ENCODE results near the gene RHOB.
"Not testable (repeated sequence)": the region's sequence is repeated elsewhere in the genome, so short reads cannot be mapped to it uniquely, and the experiment has no call there.

The RHOB gene

DNA sequence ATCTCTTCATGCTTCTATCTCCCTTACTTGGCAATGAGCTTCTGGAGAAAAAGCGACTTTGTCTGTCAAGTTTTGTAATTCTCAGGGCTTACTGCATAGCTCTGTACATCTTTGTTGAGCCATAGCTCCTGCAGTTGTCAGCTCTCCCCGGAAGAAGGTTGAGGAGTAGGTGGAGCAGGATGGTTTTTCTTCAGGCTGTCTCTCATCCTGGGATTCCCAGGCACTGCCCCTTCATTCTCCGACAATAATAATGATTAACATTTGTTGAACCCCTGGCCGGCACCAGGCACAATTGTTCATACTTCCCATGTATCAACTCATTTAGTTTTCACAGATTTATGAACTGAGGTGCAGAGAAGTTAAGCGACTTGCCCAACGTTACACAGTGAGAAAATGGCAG, 23.5 kb upstream of the RHOB start:
- no peak for DNase-seq

DNA sequence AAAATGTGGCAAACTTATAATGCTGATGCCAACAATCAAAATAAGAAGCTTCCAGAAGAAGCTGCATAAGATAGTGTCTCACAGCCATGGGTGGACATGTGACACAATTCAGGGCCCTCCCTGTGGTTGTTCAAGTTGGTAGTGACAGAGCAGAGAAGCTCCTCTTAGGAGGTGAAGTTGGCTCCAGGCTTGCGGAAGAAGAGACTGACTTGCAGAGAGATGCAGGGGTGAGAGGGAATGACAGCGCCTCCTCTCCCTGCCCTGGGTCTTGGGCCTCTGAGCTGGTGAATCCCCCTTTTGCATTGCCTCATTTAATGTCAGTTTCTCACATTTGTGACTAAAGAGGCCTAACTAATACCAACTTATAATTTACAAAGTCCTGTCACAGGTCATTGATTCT, 23.0 kb upstream of the RHOB start:
- DNase-seq = no peak

DNA sequence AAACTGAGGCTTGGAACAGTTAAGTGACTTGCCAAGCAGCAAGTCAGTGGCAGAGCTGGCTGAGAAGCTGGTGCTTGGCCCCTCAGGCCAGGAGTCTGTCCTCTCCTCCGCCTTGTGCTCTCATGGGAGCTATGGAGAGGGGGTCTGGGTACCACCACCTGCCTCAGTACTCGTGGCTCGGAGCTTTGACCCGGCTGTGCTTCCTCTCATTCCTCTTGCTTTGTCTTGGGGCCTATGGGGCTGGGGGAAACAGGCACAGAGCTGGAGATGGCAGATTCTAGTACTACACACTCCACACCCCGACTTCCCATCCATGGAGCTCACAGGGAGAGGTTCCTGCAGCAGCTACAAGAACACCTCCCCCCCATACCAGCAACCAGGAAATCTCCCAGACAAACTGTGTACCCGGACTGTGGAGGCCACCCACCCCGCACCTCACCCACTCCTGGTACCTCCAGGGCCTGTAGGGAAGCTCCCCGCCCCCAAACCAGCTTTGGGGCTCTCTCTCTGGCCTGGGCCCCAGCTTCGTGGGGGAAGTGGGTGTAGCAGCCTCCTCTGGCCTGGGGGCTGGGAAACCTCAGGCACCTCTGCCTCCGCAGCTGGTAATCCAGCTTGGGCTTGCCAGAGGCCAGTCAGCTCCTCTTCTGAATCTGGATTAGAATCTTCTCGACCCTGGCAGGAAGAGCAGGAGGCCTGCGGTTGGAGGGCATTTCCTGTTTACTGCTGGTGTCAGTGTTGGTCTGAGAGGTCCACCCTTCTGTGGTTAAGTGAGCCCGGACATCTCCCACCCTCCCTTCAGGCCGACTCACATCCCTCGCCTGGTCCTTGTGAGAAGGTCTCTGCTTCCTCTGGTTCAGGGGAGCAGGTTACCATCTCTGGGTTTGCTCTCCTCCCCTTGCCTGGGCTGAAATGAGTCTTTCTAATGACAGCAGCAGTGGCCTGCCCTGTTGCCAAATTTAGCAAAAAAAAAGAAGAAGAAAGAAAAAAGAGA, 22.3 kb upstream of the RHOB start:
- DNase-seq = peak; percentile 51

DNA sequence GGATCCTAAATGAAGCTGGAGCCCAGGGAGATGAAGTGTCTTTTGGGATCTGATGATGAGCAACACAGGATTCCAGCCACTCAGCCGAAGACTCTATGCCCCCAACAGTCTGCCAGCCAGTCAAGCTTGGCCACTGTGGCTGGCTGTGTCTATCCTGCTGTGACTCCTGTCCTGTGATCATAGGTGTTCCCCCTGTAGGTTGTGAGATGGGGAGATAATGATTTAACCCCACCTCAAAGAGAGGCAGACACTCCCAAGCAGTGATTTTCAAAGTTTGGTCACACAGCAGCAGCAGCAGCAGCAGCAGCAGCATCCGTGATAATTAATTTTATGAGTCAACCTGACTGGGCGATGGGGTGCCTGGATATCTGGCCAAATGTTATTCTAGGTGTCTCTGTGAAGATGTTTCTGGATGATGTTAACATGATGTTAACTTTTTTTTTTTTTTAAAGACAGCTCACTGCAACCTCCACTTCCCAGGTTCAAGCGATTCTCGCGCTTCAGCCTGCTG, 21.4 kb upstream of the RHOB start:
- DNase-seq = no peak

DNA sequence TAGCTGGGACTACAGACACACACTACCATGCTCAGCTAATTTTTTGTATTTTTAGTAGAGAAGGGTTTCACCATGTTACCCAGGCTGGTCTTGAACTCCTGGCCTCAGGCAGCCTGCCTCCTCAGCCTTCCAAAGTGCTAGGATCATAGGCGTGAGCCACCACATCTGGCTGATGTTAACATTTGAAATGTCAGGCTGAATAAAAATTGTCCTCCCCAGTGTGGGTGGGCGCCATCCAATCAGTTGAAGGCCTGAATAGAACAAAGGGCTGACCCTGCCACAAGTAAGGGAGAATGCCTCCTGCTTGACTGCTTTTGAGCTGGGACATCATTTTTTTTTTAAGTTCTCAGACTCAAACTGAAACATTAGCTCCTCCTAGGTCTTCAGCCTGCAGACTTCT, 21.0 kb upstream of the RHOB start:
- no peak for DNase-seq

DNA sequence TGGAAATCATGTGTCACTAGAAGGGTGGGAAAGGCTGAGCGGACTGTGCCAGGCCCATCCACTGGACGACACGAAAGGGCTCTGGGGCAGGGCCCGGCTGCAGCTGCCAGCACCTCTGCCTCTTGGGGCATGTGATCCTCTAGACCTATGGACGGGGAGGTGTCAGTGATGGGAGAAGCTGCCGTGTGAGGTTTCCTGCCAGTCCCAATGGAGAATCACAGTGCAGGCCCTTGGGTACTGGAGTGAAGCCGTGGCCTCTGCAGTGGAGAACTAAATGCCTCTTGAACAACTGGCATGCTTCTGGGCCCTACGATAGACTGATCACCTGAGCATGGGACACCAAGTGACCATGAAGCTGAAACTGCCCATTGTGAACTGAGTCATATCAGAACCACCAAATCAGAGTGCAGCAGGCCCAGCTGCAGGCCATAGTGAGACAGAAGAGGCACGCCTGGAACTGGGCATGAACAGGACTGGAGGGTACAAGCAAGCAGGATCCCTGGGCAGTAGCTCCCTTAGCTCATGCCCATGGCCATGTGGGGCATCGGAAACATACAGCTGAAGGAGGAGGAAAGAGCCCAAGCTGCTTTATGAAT, 18.8 kb upstream of the RHOB start:
- no peak for DNase-seq

DNA sequence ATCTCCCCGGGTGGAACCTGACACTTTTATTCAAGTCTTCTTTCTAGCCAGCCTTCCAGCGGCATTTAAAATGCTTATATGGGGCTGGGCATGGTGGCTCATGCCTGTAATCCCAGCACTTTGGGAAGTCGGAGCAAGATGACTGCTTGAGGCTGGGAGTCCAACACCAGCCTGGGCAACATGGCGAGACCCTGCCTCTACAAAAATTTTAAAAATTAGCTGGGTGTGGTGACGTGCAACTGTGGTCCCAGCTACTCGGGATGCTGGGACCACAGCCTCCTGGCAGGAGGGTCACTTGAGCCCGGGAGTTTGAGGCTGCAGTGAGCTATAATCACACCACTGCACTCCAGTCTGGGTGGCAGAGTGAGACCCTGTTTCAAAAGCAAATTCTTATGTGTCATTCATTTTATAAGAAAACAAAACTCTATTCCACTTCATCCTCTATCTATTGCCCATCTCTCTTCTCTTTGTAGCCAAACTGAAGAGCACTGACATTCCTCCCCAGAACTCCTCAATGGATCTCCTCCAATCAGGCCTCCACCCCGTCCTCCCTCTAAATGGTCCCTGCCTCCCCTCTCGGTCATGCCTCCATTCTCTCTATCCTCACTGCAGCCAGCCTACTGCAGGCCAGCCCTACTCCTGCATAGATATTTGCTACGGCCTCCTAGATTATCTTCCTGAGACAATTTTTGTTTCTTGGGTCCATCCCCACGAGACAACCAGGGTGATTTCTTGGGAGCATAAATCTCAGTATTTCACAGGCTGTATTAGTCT, 18.0 kb upstream of the RHOB start:
- DNase-seq = no peak

DNA sequence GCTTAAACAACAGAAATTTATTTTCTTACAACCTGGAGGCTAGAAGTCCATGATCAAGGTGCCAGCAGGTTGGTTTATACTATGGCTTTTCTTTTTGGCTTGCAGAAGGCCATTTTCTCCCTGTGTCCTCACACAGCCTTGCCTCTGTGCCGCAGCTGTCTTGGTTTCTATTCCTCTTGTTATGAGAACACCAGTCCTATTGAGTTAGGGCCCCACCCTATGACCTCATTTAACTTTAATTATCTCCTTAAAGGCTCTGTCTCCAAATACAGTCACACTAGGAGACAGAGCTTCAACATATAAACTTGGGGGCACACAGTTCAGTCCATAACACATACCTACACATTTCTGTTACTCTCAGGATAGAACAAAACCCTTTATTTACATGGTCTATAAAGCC, 17.3 kb upstream of the RHOB start:
- DNase-seq = no peak

DNA sequence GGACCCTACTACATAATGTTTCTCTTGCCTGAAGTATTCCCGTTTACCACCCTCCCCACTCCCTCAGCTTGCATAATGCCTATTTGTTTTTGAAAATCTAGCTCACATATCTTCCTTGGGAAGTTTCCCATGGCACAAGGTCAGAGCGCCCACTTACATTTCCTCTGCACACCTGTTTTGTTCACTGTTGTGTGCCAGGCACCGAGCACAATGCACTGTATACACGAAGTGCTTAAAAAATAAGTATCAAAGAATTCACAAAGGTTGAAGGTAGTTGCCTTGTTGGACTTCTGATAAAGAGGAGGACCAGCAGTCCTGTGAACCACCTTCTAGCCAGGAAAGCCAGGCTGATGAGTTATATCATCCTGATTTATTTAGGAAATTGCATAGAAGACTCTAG, 16.8 kb upstream of the RHOB start:
- DNase-seq = no peak

DNA sequence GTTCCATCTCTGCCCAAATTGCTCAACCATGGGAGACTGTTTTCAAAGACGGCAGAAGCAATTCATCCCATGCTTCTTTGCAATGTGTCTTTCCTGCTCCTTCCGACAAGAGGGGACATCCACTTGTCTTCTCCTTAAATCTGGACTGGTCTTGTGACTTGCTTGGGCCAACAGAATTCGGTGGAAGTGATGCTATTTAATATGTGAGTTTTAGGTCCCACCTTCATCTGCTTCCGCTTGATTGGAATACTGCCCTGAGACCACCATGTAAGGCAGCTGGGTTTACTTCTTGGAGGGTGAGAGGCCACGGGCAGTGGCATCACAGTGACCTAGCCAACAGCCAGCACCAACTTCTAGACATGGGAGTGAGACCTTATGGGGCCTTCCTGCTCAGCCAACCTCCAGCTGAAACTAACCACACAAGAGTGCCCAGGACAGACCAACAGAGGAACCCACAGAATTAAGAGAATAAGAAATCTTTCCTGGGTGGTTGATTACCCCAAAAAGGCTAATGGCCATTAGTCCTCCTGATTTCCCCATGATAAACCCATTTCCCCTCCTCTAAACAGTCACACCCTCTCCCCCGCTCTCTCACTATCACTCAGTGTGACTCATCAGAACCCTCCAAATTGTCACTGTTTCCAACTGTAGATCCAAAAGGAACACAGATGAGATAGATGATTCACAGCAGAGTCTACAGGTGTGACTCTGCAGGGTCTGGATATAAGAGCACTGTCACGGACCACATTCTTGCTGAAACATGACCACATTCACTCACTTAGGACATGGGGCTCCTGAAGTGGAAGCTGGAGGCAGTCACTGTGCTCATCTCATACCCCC, 16.2 kb upstream of the RHOB start:
- DNase-seq = peak; percentile 78

DNA sequence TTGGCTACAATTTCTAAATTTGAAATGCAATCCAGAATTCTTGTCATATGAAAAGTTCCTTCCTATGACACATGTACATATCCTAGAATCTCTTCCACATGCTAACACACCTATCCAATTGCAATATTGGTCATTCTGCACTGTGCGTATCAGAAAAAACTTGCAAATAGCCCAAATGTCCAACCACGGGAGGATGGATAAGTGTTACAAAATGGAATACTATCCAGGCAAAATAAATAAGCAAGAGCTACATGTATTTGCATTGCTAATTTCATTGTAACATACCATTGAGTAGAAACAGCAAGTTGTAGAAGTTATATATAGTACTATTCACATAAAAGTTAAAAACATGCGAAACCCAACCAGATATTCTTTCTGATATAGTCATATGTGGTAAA, 15.6 kb upstream of the RHOB start:
- no peak for DNase-seq

DNA sequence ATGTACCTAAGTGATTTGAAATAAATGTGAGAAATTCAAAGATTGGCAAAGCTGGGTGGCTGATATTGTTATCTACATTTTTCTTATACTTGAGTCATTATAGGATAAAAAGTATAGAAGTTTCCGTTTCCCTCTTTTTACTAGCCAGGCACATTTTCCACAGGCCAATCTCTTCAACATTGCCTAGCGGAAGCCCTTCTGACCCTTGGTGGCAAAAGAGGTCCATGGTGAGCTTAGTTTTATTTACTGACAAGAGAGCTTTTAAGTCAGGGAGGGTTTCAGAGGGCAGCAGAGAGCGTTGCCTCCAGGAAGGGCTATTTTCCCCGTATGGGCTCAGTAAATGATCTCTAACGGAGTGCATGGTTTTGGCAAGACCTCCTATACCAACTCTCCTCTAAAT, 15.1 kb upstream of the RHOB start:
- no peak for DNase-seq

DNA sequence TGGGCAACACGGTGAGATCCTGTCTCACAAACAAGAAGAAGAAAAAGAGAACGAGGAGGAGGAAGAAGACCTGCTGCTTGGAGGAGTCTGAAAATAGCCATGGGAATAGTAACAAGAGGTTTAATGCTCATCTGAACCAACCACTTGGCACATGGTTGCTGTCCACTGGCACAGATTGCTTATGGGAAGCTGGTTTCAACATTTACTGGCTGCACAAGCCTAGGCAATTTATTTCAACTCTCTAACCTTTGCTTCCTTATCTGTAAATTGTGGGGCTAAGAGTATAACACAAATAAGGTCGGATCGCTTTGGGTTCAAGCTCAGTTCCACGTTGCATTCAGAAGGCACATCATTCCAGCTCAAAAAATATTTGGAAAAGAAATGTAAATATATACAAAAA, 14.2 kb upstream of the RHOB start:
- DNase-seq = no peak

DNA sequence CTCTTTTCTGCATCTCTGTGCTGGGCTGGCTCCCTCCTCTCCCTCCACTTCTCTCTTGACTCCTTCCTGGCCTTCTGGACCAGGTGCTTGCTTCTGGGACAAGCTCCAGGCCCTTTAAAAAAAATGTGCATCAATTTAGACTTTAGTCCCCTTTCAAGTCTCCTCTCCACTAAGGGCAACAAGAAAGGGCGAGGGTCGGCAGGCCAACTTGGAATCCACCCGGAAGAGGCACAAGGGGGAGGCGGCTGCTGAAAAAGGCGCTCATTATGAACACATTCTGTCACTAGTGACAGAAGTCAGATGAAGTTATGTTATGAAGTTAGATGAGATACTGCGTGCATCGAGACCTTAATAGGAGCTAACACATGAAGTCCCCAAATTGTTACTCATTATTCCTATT, 13.6 kb upstream of the RHOB start:
- DNase-seq = no peak

DNA sequence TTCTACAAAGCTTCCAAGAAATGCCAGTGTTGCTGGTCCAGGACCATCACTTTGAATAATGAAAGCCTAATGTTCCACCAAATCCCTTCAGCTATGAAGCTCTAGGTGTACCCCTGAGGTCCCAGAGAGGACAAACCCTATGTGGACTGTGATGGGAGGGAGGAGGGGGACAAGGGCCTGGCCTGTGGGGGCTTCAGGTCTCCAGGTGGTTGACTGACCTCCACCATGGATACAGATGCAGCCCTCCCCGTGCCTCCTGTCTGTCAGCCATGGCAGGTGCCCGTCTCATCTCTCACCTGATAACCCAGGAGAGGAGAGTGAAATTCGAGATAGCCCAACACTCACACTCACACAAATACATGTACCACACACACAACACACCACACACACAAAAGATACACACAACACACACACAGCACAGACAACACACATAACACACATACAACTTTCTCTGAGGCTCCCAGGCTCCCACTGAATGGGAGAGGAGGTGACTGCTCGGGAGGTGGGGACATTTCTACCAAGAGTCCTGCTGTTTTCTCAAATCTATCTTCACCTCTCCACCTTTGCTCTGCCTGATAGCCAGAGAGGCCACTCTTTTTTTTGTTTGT, 12.8 kb upstream of the RHOB start:
- no peak for DNase-seq

DNA sequence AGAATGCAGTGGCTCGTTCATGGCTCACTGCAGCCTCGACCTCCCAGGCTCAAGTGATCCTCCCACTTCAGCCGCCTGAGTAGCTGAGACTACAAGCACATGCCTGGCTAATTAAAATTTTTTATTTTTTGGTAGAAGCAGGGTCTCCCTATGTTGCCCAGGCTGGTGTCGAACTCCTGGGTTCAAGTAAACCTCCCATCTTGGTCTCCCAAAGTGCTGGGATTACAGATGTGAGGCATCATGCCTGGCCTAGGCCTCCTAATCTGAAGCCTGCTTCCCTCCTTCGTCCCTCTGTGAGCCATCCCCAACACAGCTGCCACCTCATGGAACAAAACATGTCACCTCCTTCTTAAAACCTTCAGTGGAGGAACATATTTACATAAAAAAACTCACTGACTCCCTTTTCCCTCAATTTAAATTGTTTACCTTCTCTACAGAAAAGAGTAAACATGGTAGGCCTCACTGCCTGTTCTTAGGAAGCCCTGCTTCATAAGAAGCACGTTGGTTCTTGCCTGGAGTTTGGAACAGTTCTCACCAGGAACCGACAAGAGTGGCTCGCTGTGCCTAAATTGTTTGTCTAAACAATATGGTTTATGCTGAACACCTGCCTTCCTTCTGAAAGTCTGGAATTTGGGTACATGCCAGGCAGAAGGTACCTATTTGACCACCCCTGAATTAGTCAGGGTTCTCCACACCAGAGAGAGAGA, 12.1 kb upstream of the RHOB start:
- no peak for DNase-seq

DNA sequence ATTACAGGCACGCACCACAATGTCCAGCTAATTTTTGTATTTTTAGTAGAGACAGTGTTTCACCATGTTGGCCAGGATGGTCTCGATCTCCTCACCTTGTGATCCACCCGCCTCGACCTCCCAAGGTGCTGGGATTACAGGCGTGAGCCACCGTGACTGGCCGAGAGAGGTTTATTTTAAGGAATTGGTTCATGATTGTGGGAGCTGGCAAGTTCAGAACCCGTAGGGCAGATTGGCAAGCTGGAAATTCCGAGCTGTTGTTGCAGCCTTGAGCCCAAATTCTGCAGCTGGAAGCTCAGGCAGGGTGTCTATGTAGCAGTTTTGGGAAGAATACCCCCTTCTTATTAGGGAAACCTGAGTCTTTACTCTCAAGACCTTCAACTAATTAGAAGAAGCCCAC, 11.4 kb upstream of the RHOB start:
- not testable (repeated sequence) for DNase-seq

DNA sequence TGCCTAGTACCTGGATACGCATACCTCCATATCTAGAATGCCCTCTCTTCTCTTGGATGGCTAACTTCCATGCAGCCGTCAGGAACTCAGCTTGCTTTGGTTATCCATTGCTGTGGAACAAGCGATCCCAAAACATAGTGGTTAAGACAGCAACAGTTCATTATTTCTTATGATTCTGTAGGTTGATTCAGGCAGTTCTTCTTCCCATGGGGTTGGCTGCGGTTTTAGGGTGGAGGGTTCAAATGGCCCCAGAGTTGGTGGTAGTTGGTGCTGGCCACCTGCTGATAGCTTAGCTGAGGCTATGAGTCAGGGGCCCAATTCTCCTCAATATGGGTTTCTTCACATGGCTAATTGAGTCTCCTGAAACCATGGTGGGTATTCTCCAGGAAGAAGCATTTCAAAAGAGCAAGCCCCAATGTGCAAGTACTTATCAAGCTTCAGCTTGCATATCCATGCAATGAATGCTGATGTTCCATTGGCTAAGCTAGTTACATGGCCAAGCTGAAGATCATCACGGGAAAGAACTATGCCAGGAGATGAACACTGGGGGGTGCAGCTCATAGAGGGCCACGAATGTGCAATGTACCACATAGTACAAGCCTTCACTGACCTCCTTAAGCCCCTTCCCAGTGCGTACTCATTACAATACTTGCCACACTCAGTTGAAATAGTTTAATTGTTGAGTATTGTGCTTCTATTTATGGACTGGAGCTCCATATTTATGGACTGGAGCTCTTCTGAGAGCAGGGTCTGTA, 10.0 kb upstream of the RHOB start:
- DNase-seq = no peak

DNA sequence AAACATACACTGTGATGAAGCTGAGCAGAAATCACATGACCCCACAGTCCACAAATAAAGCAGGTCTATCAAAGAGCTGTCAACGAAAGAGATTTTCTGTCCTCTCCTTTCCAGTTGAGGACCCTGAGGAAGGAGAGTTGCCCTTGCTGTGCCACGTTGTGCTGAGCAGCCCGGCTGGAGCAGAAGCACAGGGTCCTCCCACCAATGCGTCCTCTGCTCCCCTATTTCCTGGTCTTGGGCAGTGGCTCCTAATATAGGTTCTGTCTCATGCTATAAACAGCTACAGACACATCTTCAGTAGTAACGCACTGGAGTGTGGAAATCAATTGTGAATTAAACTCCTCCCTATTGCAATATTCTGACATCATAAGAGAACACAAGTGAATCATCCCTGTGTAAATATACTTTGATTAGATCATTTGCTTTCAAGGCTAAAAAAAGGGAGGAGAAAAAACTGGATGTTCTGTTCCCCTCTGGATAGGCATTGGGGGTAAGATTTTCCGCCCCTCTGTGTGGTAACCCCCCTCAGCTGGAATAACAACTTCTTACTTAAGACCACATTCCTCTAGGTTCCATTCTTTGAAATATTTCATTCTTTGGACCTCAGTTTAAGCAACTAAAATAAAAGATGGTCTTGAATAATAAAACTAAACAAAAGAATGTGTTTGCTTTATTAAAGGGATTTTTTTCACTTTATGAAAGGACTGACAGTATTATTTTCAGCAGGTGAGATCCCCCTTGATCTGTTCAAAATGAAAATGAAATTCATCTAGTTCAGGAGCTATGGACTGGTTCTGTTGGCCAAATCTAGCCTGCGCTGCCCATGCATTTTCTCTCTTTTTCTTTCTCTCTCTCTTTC, 8.3 kb upstream of the RHOB start:
- DNase-seq = no peak

DNA sequence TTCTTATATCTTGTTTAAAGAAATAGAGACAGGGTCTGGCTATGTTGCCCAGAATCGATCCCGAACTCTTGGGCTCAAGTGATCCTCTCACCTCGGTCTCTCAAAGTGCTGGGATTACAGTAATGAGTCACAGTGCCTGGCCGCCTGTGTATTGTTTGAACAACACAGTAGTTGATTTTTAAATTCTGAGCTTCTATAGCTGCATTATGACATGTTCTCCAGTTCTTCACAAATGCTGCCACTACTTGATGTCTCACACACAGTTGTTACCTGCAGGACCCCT, 7.7 kb upstream of the RHOB start:
- DNase-seq = no peak

Measured in activated CD4-positive, alpha-beta T cell treated with anti-CD3 and anti-CD28 coated beads, Interleukin-2, Interleukin-6, amounts not matched to agents 100 ng/mL and 50 ng/mL, durations not matched to agents 16 hours and 8 hours (primary cell).